SJSA1 (cell line): ENCODE measurements around the gene ZNF84. TPM values are rescaled to one million over a fixed set of nuclear protein-coding genes. Genes with fewer than 3 reads are reported as not detected.

ENCODE experiments used
- DNase-seq, 2 experiments: peaks; one replicate each; pipeline ENCODE4 v3.0.0-alpha.2; 2015 to 2020; ENCODE audit warnings: low spot score in 2 of 2, low read depth in 1 of 2
- H3K27ac ChIP-seq: fragments of 250-450 bp; sonication (Bioruptor Pico); 2 replicates; pipeline ENCODE4 v1.5.1; 2020; ENCODE audit warnings: mild to moderate bottlenecking, moderate library complexity
- H3K27me3 ChIP-seq: fragments of 250-450 bp; sonication (Bioruptor Pico); replicated peaks from 2 replicates; pipeline ENCODE4 v1.5.1; 2020; ENCODE audit warnings: mild to moderate bottlenecking, moderate library complexity
- H3K36me3 ChIP-seq: fragments of 250-450 bp; sonication (Bioruptor Pico); 2 replicates; pipeline ENCODE4 v1.5.1; 2020; ENCODE audit warnings: mild to moderate bottlenecking
- H3K4me1 ChIP-seq: fragments of 250-450 bp; sonication (Bioruptor Pico); replicated peaks from 2 replicates; pipeline ENCODE4 v1.6.1; 2021; ENCODE audit warnings: mild to moderate bottlenecking
- H3K4me3 ChIP-seq: fragments of 250-450 bp; sonication (Bioruptor Pico); 2 replicates; pipeline ENCODE4 v1.5.1; 2020; ENCODE audit warnings: mild to moderate bottlenecking
- H3K9me3 ChIP-seq: fragments of 250-450 bp; sonication (Bioruptor Pico); replicated peaks from 2 replicates; pipeline ENCODE4 v1.5.1; 2020; ENCODE audit warnings: mild to moderate bottlenecking
- total RNA-seq: library from RNA; depleted of rRNA; stranded (reverse); fragments of >200 nt; shearing (Covaris generic); gene quantifications from 2 replicates; pipeline ENCODE4 v1.2.3, GENCODE V29; 2014; rRNA removed

Gene ZNF84
- total RNA-seq, result 4.1 and 6.4 TPM in 2 replicates

- Histone ChIP-seq H3K36me3 (0 out of 2 replicates have a peak, but pooled peaks cover 6% of the 10 kb centered on the region), H3K27ac (peak within 1 kb of the TSS; percentile 49), H3K4me3 (peak within 1 kb of the TSS; percentile 52), H3K27me3 (no peaks in the 10 kb centered on the region), H3K4me1 (no peaks in the 10 kb centered on the region), H3K9me3 (peaks cover 24% of the 10 kb centered on the region)
- DNase-seq, result peak; percentile 77 to 80
Measured at GRCh38 chr12:133037207-133038005, at the start of gene ZNF84. ZNF84 (plus strand) TSS chr12:133037509; CDS start chr12:133041468, 3,959 bp downstream.

DNA sequence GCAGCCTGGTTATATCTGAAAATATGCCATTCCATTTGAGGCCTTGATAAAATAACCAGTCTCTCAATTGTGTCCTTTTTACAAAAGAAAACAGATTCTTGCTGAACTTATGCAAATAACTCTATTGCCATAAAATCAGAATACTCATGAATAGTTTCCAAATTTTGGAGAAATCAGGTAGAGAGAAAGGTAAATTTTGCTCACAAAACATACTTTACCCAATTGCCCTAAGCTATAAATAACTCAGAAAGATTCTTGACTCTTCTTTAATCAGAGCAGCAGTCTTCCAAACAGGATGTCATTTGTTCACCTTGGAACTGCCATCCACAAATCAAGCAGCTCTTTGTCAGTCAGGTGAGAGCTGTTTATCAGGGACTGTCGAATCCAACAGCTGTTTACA lies 38.6 kb upstream of the ZNF84 start:
- H3K4me1 ChIP-seq, result no peaks in the 10 kb centered on the region
- no peak overlapping the region for H3K27ac ChIP-seq
- no peak overlapping the region for H3K4me3 ChIP-seq
- no peak for DNase-seq
- H3K36me3 ChIP-seq, result no peaks in the 10 kb centered on the region
- peaks cover 14% of the 10 kb centered on the region for H3K9me3 ChIP-seq
- H3K27me3 ChIP-seq, result no peaks in the 10 kb centered on the region

DNA sequence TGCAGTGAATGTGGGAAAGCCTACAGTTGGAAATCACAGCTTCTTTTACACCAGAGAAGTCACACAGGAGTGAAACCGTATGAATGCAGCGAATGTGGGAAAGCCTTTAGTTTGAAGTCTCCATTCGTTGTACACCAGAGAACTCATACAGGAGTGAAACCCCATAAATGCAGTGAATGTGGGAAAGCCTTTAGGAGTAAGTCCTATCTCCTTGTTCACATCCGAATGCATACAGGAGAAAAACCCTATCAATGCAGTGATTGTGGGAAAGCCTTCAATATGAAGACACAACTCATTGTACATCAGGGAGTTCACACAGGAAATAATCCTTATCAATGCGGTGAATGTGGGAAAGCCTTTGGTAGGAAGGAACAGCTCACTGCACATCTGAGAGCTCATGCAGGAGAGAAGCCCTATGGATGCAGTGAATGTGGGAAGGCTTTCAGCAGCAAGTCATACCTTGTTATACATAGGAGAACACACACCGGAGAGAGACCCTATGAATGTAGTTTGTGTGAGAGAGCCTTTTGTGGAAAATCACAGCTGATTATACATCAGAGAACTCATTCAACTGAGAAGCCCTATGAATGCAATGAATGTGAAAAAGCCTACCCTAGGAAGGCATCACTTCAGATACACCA lies 26.5 kb upstream of the ZNF84 start:
- Histone ChIP-seq H3K9me3 (peaks cover 18% of the 10 kb centered on the region), H3K4me1 (no peaks in the 10 kb centered on the region), H3K27me3 (no peaks in the 10 kb centered on the region), H3K36me3 (peaks cover 18% of the 10 kb centered on the region), H3K4me3 (no peak overlapping the region), H3K27ac (no peak overlapping the region)
- no peak for DNase-seq

- DNase-seq, result no peak
- H3K27ac ChIP-seq, result no peak overlapping the region
- H3K36me3 ChIP-seq, result no peaks in the 10 kb centered on the region
Measured at GRCh38 chr12:133023566-133023965, 13.7 kb upstream of the ZNF84 start.

GRCh38 chr12:133026996-133027395 lies 10.3 kb upstream of the ZNF84 start:
- DNase-seq, result no peak
- Histone ChIP-seq H3K36me3 (no peaks in the 10 kb centered on the region), H3K27ac (no peak overlapping the region), H3K4me1 (no peaks in the 10 kb centered on the region), H3K27me3 (no peaks in the 10 kb centered on the region), H3K9me3 (peaks cover 18% of the 10 kb centered on the region), H3K4me3 (no peak overlapping the region)

More at GRCh38 chr12:133023566-133023965, 13.7 kb upstream of the ZNF84 start:
- Histone ChIP-seq H3K9me3 (peaks cover 15% of the 10 kb centered on the region), H3K4me3 (no peak overlapping the region), H3K4me1 (no peaks in the 10 kb centered on the region), H3K27me3 (no peaks in the 10 kb centered on the region)

DNA sequence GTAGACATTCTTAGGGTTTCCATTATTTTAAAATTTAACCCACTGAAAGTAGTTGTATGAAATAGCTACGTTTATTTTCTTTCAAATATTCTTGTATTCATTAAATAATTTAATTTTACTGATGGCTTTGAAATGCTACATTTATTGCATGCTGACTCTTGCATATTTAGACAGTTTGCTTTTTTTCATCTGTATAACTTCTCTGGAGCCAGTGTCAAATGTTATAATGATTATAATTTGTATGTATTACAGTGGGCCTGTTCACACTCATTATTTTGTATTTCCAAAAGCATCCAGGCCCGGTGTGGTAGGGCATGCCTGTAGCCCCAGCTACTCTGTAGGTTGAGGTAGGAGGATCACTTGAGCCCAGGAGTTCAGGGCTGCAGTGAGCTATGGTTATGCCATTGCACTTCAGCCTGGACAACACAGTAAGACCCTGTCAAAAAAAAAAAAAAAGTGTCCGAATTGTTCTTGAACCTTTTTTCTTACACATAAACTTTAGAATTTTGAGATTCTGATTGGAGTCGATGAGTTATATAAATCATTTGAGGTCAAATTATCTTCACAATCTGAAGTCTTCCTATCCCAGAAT lies 905 bp downstream of the ZNF84 start:
- no peak overlapping the region for H3K27ac ChIP-seq

GRCh38 chr12:133046698-133047097 lies 9.4 kb downstream of the ZNF84 start:
- peaks cover 27% of the 10 kb centered on the region for H3K9me3 ChIP-seq
- no peaks in the 10 kb centered on the region for H3K27me3 ChIP-seq
- H3K36me3 ChIP-seq, result peaks cover 19% of the 10 kb centered on the region; the same call in 1 of the 2 replicates
- no peak overlapping the region for H3K4me3 ChIP-seq
- DNase-seq, result no peak
- no peak overlapping the region for H3K27ac ChIP-seq
- no peaks in the 10 kb centered on the region for H3K4me1 ChIP-seq

More for the DNA sequence above, 905 bp downstream of the ZNF84 start:
- H3K9me3 ChIP-seq, result peaks cover 26% of the 10 kb centered on the region
- H3K4me3 ChIP-seq, result peak overlapping the region; percentile 52
- H3K4me1 ChIP-seq, result no peaks in the 10 kb centered on the region
- H3K27me3 ChIP-seq, result no peaks in the 10 kb centered on the region
- no peak for DNase-seq
- H3K36me3 ChIP-seq, result 0 out of 2 replicates have a peak, but pooled peaks cover 6% of the 10 kb centered on the region

GRCh38 chr12:133057446-133057845 lies 20.1 kb downstream of the ZNF84 start:
- peaks cover 45% of the 10 kb centered on the region for H3K9me3 ChIP-seq
- H3K27me3 ChIP-seq, result no peaks in the 10 kb centered on the region
- no peak for DNase-seq
- no peaks in the 10 kb centered on the region for H3K36me3 ChIP-seq
- H3K4me1 ChIP-seq, result no peaks in the 10 kb centered on the region
- H3K4me3 ChIP-seq, result no peak overlapping the region
- H3K27ac ChIP-seq, result no peak overlapping the region

GRCh38 chr12:133058203-133059113 lies 21.1 kb downstream of the ZNF84 start:
- peak in 1 of 2 experiments; percentile 6 for DNase-seq
- peaks cover 42% of the 10 kb centered on the region for H3K9me3 ChIP-seq
- H3K4me1 ChIP-seq, result no peaks in the 10 kb centered on the region
- no peak overlapping the region for H3K4me3 ChIP-seq
- no peak overlapping the region for H3K27ac ChIP-seq
- no peaks in the 10 kb centered on the region for H3K36me3 ChIP-seq
- H3K27me3 ChIP-seq, result no peaks in the 10 kb centered on the region

DNA sequence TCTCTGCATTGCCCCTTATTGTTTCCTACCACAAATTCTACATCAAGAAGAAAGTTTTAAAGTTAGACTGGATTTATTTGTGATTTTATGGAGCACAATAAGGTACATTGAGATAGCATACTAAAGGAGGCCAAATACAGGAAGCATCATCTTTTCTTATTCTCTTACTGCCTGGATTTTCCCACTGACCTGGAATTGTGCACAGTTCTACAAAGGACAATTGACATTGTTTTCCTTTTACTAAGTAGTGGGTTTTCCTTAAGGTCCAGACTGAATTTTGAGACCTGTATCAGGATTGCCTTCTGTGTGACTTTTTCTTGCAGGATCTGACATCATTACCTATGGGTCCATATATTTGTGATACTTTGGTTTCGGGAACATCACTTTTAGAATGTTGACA lies 24.6 kb downstream of the ZNF84 start:
- Histone ChIP-seq H3K4me3 (no peak overlapping the region), H3K36me3 (no peaks in the 10 kb centered on the region), H3K4me1 (no peaks in the 10 kb centered on the region), H3K27me3 (no peaks in the 10 kb centered on the region), H3K27ac (no peak overlapping the region), H3K9me3 (peaks cover 41% of the 10 kb centered on the region)
- DNase-seq, result no peak

GRCh38 chr12:133063556-133063955 lies 26.2 kb downstream of the ZNF84 start:
- DNase-seq, result no peak
- H3K36me3 ChIP-seq, result no peaks in the 10 kb centered on the region
- H3K27me3 ChIP-seq, result no peaks in the 10 kb centered on the region
- H3K27ac ChIP-seq, result no peak overlapping the region
- H3K4me3 ChIP-seq, result no peak overlapping the region
- H3K4me1 ChIP-seq, result no peaks in the 10 kb centered on the region
- peaks cover 35% of the 10 kb centered on the region for H3K9me3 ChIP-seq

DNA sequence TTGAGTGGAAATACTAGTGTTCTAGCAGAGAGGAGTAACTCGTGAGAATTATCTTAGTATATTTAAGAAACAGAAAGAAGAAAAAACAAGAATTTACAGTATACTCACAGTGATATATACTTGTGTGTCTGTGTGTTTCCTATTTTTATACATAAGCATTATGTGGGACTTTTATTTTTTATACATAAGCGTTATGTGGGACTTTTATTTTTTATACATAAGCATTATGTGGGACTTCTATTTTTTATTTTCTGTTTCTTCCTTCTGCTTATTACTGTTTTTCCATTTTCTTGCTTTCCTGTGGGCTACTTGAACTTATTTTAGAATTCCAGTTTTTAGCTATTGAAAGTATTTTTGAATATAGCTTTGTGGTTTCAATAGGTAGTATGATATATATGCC lies 36.5 kb downstream of the ZNF84 start:
- no peaks in the 10 kb centered on the region for H3K27me3 ChIP-seq
- no peak overlapping the region for H3K4me3 ChIP-seq
- H3K27ac ChIP-seq, result no peak overlapping the region
- DNase-seq, result no peak
- H3K4me1 ChIP-seq, result no peaks in the 10 kb centered on the region
- no peaks in the 10 kb centered on the region for H3K36me3 ChIP-seq
- peaks cover 13% of the 10 kb centered on the region for H3K9me3 ChIP-seq

- H3K4me3 ChIP-seq, result peak overlapping the region; percentile 33
- peak in 1 of 2 experiments; percentile 49 for DNase-seq
- no peaks in the 10 kb centered on the region for H3K36me3 ChIP-seq
- H3K9me3 ChIP-seq, result peaks cover 23% of the 10 kb centered on the region
- H3K4me1 ChIP-seq, result no peaks in the 10 kb centered on the region
- H3K27ac ChIP-seq, result peak overlapping the region; percentile 40; the same call in 1 of the 2 replicates
- H3K27me3 ChIP-seq, result no peaks in the 10 kb centered on the region
Measured at GRCh38 chr12:133080026-133080367, 42.7 kb downstream of the ZNF84 start.
